ENCODE results near the gene NR5A2.

NR5A2 gene

DNA sequence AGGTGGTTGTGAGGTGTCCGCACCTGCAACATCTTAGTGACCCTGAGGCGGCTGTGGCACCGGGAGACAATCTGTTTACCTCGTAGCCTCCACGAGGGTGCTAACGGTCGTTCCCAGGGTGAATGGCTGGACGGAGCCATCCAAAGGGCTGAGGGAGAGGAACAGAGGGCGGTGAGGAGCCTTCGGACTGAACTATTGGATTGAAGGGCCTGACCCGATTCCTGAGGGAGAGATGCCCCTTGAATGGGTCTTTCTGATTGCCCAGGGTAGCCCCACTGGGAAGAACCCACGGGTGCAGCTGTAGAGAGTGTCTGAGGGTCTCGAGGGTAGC is 2.3 kb downstream of the NR5A2 start:
- Histone ChIP-seq H3K4me1 (ENCODE audit: insufficient read depth, insufficient read length) (peaks cover 3% of the 10 kb centered on the region), H3K9ac (ENCODE audit: insufficient read length, low read depth) (no peak overlapping the region), H3K27me3 (ENCODE audit: insufficient read depth, insufficient read length) (peaks cover 77% of the 10 kb centered on the region), H3K9me3 (ENCODE audit: insufficient read depth, low read length) (no peaks in the 10 kb centered on the region), H3K36me3 (ENCODE audit: insufficient read depth, insufficient read length, low read length) (no peaks in the 10 kb centered on the region), H3K4me3 (ENCODE audit: insufficient read length, low read depth) (peak overlapping the region; percentile 57)
- no peak for DNase-seq (ENCODE audit: low read depth, low spot score)
- no peak for TF ChIP-seq YY1 (IDR thresholded peaks at IDR 0.05; ENCODE audit: insufficient read depth, insufficient read length)
- TF ChIP-seq ZNF274 (IDR thresholded peaks at IDR 0.05; ENCODE audit: low read depth, low read length): no peak

DNA sequence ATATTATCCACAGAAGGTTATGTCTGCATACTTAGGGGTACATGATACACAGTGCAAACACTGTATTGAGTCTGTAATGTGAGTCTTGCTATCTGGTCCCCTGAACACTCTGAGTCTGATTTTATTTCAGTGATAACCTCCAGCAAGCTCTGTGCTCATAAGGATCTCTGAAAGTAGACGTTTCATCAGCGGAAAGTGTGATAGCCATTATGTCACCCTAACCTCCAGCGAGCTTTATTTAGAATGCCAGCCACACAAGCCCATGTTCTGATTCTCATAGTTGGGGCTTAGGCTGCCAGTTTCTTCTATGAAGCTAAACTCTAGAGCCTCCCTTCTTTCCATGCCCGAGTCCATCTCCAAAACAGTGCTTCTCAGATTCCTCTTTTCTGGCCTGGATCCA is 3.3 kb downstream of the NR5A2 start:
- no peak for DNase-seq (ENCODE audit: low read depth, low spot score)
- H3K27me3 ChIP-seq (ENCODE audit: insufficient read depth, insufficient read length): peaks cover 87% of the 10 kb centered on the region
- H3K9me3 ChIP-seq (ENCODE audit: insufficient read depth, low read length): no peaks in the 10 kb centered on the region
- no peaks in the 10 kb centered on the region for H3K36me3 ChIP-seq (ENCODE audit: insufficient read depth, insufficient read length, low read length)
- no peak overlapping the region for H3K9ac ChIP-seq (ENCODE audit: insufficient read length, low read depth)
- H3K4me1 ChIP-seq (ENCODE audit: insufficient read depth, insufficient read length): peaks cover 8% of the 10 kb centered on the region
- TF ChIP-seq ZNF274 (IDR thresholded peaks at IDR 0.05; ENCODE audit: low read depth, low read length): no peak
- no peak for TF ChIP-seq YY1 (IDR thresholded peaks at IDR 0.05; ENCODE audit: insufficient read depth, insufficient read length)
- TF ChIP-seq SUZ12 (IDR thresholded peaks at IDR 0.05; ENCODE audit: extremely low read depth, insufficient read depth, insufficient read length): no peak
- no peak overlapping the region for H3K4me3 ChIP-seq (ENCODE audit: insufficient read length, low read depth)

DNA sequence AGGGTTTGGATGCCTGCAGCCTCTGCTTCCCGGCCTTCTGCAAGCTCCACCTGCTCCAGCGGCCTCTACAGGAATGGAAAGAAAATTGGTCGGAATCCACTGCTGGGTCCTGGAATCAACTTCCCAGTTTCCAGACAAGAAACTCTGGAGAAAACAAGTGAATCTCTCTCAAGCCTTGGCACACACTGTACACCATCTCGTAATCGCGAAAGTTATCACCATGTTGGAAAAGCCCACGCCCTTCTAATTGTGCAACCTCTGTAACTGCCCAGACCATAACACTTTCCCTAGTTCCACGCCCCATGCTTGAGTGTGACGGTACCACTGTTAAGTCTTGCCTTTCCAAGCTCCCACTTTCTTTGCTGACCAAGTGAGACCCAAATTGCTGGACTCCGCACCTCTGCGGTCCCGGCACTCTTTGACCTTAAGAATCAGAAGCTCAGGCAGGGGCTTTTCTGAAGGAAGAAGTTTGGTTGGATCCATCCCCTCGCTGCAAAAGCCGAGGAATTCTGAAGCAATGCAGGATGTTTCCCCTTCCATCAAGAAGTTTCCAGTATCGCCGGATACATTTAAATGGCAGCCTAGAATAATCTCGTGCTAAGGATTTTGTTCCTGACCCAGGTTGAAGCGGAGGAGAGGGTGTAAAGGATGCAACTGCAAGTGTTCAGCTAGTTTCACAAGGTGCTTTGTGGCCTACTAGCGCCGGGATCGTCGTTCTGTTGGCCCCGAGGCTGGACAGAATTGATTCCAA is 6.2 kb downstream of the NR5A2 start:
- H3K27me3 ChIP-seq (ENCODE audit: insufficient read depth, insufficient read length): peaks cover 99% of the 10 kb centered on the region
- H3K36me3 ChIP-seq (ENCODE audit: insufficient read depth, insufficient read length, low read length): no peaks in the 10 kb centered on the region
- H3K4me1 ChIP-seq (ENCODE audit: insufficient read depth, insufficient read length): peaks cover 16% of the 10 kb centered on the region
- H3K4me3 ChIP-seq (ENCODE audit: insufficient read length, low read depth): no peak overlapping the region
- TF ChIP-seq ZNF274 (IDR thresholded peaks at IDR 0.05; ENCODE audit: low read depth, low read length): no peak
- TF ChIP-seq SUZ12 (IDR thresholded peaks at IDR 0.05; ENCODE audit: extremely low read depth, insufficient read depth, insufficient read length): peak; percentile 88
- TF ChIP-seq YY1 (IDR thresholded peaks at IDR 0.05; ENCODE audit: insufficient read depth, insufficient read length): no peak
- H3K9me3 ChIP-seq (ENCODE audit: insufficient read depth, low read length): no peaks in the 10 kb centered on the region
- no peak overlapping the region for H3K9ac ChIP-seq (ENCODE audit: insufficient read length, low read depth)
- DNase-seq (ENCODE audit: low read depth, low spot score): no peak

DNA sequence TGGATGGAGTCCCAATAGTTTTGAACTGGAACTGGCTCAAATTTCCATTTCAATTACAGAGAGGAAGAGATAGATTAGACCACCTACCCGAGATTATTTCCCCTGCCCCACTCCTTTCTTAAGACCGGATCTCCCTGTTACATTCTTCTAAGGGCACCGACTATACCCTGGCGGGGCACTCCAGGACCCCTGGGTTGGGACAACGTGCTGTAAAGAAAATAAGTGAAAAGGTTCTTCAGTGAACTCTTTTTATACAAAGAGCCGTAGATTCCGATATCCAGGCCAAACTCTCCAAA is 6.7 kb downstream of the NR5A2 start:
- Histone ChIP-seq H3K27me3 (ENCODE audit: insufficient read depth, insufficient read length) (peaks cover 98% of the 10 kb centered on the region), H3K4me3 (ENCODE audit: insufficient read length, low read depth) (no peak overlapping the region)

GRCh38 chr1:200034761-200035396 is 7.4 kb downstream of the NR5A2 start:
- no peak overlapping the region for H3K9ac ChIP-seq (ENCODE audit: insufficient read length, low read depth)
- no peak for DNase-seq (ENCODE audit: low read depth, low spot score)
- TF ChIP-seq SUZ12 (IDR thresholded peaks at IDR 0.05; ENCODE audit: extremely low read depth, insufficient read depth, insufficient read length) (no peak), ZNF274 (IDR thresholded peaks at IDR 0.05; ENCODE audit: low read depth, low read length) (no peak)
- peak overlapping the region; percentile 43 for H3K4me3 ChIP-seq (ENCODE audit: insufficient read length, low read depth)
- H3K27me3 ChIP-seq (ENCODE audit: insufficient read depth, insufficient read length): peaks cover 97% of the 10 kb centered on the region
- peaks cover 16% of the 10 kb centered on the region for H3K4me1 ChIP-seq (ENCODE audit: insufficient read depth, insufficient read length)
- H3K9me3 ChIP-seq (ENCODE audit: insufficient read depth, low read length): no peaks in the 10 kb centered on the region
- no peaks in the 10 kb centered on the region for H3K36me3 ChIP-seq (ENCODE audit: insufficient read depth, insufficient read length, low read length)

More for the DNA sequence above, 6.7 kb downstream of the NR5A2 start:
- H3K4me1 ChIP-seq (ENCODE audit: insufficient read depth, insufficient read length): peaks cover 16% of the 10 kb centered on the region
- H3K36me3 ChIP-seq (ENCODE audit: insufficient read depth, insufficient read length, low read length): no peaks in the 10 kb centered on the region
- TF ChIP-seq SUZ12 (IDR thresholded peaks at IDR 0.05; ENCODE audit: extremely low read depth, insufficient read depth, insufficient read length) (peak; percentile 6), YY1 (IDR thresholded peaks at IDR 0.05; ENCODE audit: insufficient read depth, insufficient read length) (no peak)
- DNase-seq (ENCODE audit: low read depth, low spot score): no peak
- H3K9ac ChIP-seq (ENCODE audit: insufficient read length, low read depth): no peak overlapping the region
- H3K9me3 ChIP-seq (ENCODE audit: insufficient read depth, low read length): no peaks in the 10 kb centered on the region

DNA sequence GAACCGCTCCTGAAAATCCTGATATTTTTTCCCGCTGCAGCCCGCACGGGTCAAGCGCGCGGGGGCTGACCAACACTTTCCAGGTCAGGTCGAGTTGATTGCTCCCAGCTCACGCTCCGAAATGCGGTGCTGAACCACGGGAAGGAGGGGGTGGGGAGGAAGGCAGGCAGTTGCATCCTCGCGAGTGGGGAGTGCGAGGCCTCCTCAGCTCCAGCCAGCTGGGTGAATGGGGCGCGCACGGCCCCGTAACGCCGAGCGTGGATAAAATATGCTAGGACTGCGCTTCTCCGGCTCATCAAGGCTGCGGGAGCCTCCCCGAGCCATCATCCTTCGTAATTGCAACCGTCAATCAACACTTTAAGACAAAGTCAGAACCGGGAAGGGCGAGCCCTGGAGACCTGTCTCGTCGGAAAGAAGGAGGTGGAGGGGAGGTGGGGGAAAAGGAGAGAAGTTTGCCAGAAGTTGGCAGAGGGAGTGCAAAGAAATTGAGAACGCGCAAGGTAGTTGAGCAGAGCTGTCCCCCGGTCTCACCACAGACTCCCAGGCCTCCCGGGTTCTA is 8.0 kb downstream of the NR5A2 start:
- no peaks in the 10 kb centered on the region for H3K36me3 ChIP-seq (ENCODE audit: insufficient read depth, insufficient read length, low read length)
- DNase-seq (ENCODE audit: low read depth, low spot score): no peak
- H3K27me3 ChIP-seq (ENCODE audit: insufficient read depth, insufficient read length): peaks cover 97% of the 10 kb centered on the region
- H3K9ac ChIP-seq (ENCODE audit: insufficient read length, low read depth): peak overlapping the region; percentile 69
- TF ChIP-seq ZNF274 (IDR thresholded peaks at IDR 0.05; ENCODE audit: low read depth, low read length): no peak
- TF ChIP-seq YY1 (IDR thresholded peaks at IDR 0.05; ENCODE audit: insufficient read depth, insufficient read length): no peak
- TF ChIP-seq SUZ12 (IDR thresholded peaks at IDR 0.05; ENCODE audit: extremely low read depth, insufficient read depth, insufficient read length): no peak
- H3K4me1 ChIP-seq (ENCODE audit: insufficient read depth, insufficient read length): peaks cover 16% of the 10 kb centered on the region
- no peaks in the 10 kb centered on the region for H3K9me3 ChIP-seq (ENCODE audit: insufficient read depth, low read length)
- peak overlapping the region; percentile 43 for H3K4me3 ChIP-seq (ENCODE audit: insufficient read length, low read depth)

- no peak for TF ChIP-seq YY1 (IDR thresholded peaks at IDR 0.05; ENCODE audit: insufficient read depth, insufficient read length)
- TF ChIP-seq SUZ12 (IDR thresholded peaks at IDR 0.05; ENCODE audit: extremely low read depth, insufficient read depth, insufficient read length): peak; percentile 62
- H3K9me3 ChIP-seq (ENCODE audit: insufficient read depth, low read length): no peaks in the 10 kb centered on the region
- H3K9ac ChIP-seq (ENCODE audit: insufficient read length, low read depth): peak overlapping the region; percentile 15
- no peak for DNase-seq (ENCODE audit: low read depth, low spot score)
- no peaks in the 10 kb centered on the region for H3K36me3 ChIP-seq (ENCODE audit: insufficient read depth, insufficient read length, low read length)
- H3K4me1 ChIP-seq (ENCODE audit: insufficient read depth, insufficient read length): peaks cover 16% of the 10 kb centered on the region
- H3K4me3 ChIP-seq (ENCODE audit: insufficient read length, low read depth): peak overlapping the region; percentile 43
- peaks cover 97% of the 10 kb centered on the region for H3K27me3 ChIP-seq (ENCODE audit: insufficient read depth, insufficient read length)
Observed at GRCh38 chr1:200035956-200036618, 8.6 kb downstream of the NR5A2 start.
